Fibroblast of lung (primary cell): ENCODE data around the gene ATG7.

Experiments
- CTCF ChIP-seq, 2 donors: IDR thresholded peaks in 1 of 2; conservative IDR thresholded peaks in 1 of 2; 1 replicate in 1 of 2; 2 replicates in 1 of 2; pipeline ENCODE4 v1.5.1; 2011 to 2012; ENCODE audit warnings: low read length in 2 of 2, control low read depth in 1 of 2, inconsistent platforms in 1 of 2, low read depth in 1 of 2, mild to moderate bottlenecking in 1 of 2
- EZH2 ChIP-seq: IDR thresholded peaks from 2 replicates; pipeline ENCODE4 v1.5.1; 2012; ENCODE audit warnings: low read length, control low read depth, mild to moderate bottlenecking; ENCODE audit errors: missing control alignments

GRCh38 chr3:11552289-11553264 lies 280.4 kb downstream of the ATG7 start:
- TF ChIP-seq EZH2: no peak
- no peak for TF ChIP-seq CTCF (conservative IDR thresholded peaks at IDR 0.05 in 1 of 2, IDR thresholded peaks at IDR 0.05 in 1 of 2; ENCODE audit: low read depth in 1 of 2, low read length in 2 of 2)
